K562 (cell line): ENCODE data around the gene PHF1. TPM values are rescaled to one million over a fixed set of nuclear protein-coding genes. Genes with fewer than 3 reads are reported as not detected.

Experiments
- ATF6 ChIP-seq: sonication (generic); formaldehyde crosslinking; IDR thresholded peaks from 2 replicates; pipeline ENCODE4 v1.4.0; 2020; ENCODE audit warnings: mild to moderate bottlenecking, missing genetic modification reagents
- CHD7 ChIP-seq: fragments of 200-600 bp; sonication (generic); IDR thresholded peaks from one replicate; pipeline ENCODE4 v1.6.1; 2012; ENCODE audit warnings: mild to moderate bottlenecking, low read depth, low read length, inconsistent platforms
- NFIC ChIP-seq: fragments of 450-650 bp; IDR thresholded peaks from 2 replicates; pipeline ENCODE4 v1.6.1; 2017; ENCODE audit warnings: mild to moderate bottlenecking, inconsistent platforms
- POLR2AphosphoS5 ChIP-seq: IDR thresholded peaks from 2 replicates; pipeline ENCODE4 v1.6.1; 2011; ENCODE audit warnings: mild to moderate bottlenecking, low read depth, low read length, moderate library complexity; ENCODE audit not compliant: control insufficient read depth, insufficient read depth
- RAD51 ChIP-seq: fragments of 450-650 bp; IDR thresholded peaks from 2 replicates; pipeline ENCODE4 v1.7.1; 2016; ENCODE audit warnings: low read depth, mild to moderate bottlenecking, borderline replicate concordance
- ZNF146 ChIP-seq: IDR thresholded peaks from one replicate; pipeline ENCODE4 v1.6.1; 2018; ENCODE audit warnings: missing compliant biosample characterization; ENCODE audit not compliant: unreplicated experiment
- ZNF830 ChIP-seq: fragments of 250-450 bp; sonication (Bioruptor Pico); IDR thresholded peaks from 2 replicates; pipeline ENCODE4 v1.5.0; 2021; ENCODE audit warnings: mild to moderate bottlenecking
- polyA plus RNA-seq, 8 experiments: library from polyadenylated mRNA; depleted of rRNA in 4 of 8; stranded (reverse) in 5 of 8; unstranded in 3 of 8; fragments of >200 nt; fragmentation: Nextera tagmentation in 2 of 8; fragmentation: Illumina TruSeq in 1 of 8; extraction: Ambion mirVana in 2 of 8; extraction: Trizol in 1 of 8; gene quantifications; 2 replicates each; pipeline versions ENCODE4 v1.2.1 to v1.2.3, GENCODE V29; 2011 to 2014; ENCODE audit warnings: inconsistent platforms in 1 of 8, missing spikeins in 1 of 8
- total RNA-seq, 7 experiments: library from RNA; depleted of rRNA in 6 of 7; stranded (reverse); fragments of >200 nt in 6 of 7; fragmentation: Illumina TruSeq in 2 of 7; extraction: Trizol in 2 of 7; gene quantifications; 2 replicates each; pipeline versions ENCODE4 v1.2.1 to v1.2.3, GENCODE V29; 2011 to 2021; ENCODE audit warnings: low replicate concordance in 1 of 7

The PHF1 gene
- total and polyA plus RNA-seq, 9 of the 15 experiments (the other 6 are each of a cell fraction or from before 2014, with no cell fraction given), result 3.7 to 64.2 (median 33.7) TPM

DNA sequence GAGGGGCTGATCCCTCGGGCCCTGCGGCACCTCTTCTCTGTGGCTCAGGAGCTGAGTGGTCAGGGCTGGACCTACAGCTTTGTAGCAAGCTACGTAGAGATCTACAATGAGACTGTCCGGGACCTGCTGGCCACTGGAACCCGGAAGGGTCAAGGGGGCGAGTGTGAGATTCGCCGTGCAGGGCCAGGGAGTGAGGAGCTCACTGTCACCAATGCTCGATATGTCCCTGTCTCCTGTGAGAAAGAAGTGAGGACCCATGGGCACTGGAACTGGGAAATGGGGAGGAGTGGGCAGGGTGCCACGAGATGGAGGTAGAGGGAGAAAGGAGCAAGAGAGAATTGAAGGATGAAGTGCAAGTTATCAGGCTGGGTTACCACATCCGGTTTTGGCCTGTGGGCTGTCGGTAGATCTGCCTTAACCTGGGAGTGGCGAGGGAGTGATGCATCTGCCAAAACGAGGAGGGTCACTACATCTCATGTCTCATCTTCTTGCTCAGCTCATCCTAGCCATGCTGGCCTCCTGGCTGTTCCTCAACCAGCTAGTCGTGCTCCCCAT, 5.4 kb upstream of the PHF1 start (continued):
- TF ChIP-seq ATF6 (no peak), RAD51 (no peak), ZNF146 (CRISPR knock-in tag) (no peak), ZNF830 (CRISPR knock-in tag) (no peak), POLR2AphosphoS5 (peak; percentile 44; the same call in 1 of the 2 replicates), CHD7 (no peak), NFIC (peak; percentile 4; the same call in 1 of the 2 replicates)
